Islet of Langerhans (tissue), 1 donor: Measurements from ENCODE around the gene COL5A2.
A peak's percentile ranks its signal among the peaks of the same experiment; 100 is the strongest.

Experiments used
- FAIRE-seq: peaks from one replicate; lab custom pipeline; 2011; peaks lifted over from hg19 to GRCh38; lab: Jason Lieb, UNC

Gene COL5A2

GRCh38 chr2:188986839-188987238 lies 192.7 kb downstream of the COL5A2 start:
- no peak for FAIRE-seq

DNA sequence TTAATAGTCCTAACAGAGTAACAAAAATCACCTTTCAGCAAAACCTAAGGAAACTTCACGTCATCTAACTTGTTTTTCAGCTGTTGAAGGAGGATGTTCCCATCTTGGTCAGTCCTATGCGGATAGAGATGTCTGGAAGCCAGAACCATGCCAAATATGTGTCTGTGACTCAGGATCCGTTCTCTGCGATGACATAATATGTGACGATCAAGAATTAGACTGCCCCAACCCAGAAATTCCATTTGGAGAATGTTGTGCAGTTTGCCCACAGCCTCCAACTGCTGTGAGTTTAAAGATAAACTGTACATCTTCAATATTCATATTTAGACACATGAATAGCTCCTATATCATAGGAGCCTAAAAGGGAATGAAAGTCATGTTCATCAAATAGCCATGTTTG lies 194.9 kb downstream of the COL5A2 start:
- FAIRE-seq, result no peak

DNA sequence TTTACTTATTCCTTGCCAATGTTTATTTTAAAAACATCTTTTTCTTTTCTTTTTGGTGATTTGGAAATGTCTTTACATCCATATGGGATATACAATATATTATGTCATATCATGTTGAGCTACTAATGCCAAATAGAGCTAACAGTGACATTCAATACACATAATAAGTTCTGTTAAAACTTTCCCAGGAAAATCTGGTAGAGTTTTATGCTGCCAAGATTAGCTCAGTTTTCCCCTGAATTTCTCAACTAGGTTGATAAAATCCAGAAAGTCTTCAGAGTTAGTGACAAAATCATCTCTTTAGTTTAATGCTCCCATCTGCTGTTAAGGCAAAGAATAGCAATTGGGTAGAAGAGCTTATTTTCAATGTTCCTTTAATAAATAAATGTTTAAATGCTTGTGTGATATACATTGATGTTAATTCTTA lies 195.5 kb downstream of the COL5A2 start:
- FAIRE-seq, result peak; percentile 13

DNA sequence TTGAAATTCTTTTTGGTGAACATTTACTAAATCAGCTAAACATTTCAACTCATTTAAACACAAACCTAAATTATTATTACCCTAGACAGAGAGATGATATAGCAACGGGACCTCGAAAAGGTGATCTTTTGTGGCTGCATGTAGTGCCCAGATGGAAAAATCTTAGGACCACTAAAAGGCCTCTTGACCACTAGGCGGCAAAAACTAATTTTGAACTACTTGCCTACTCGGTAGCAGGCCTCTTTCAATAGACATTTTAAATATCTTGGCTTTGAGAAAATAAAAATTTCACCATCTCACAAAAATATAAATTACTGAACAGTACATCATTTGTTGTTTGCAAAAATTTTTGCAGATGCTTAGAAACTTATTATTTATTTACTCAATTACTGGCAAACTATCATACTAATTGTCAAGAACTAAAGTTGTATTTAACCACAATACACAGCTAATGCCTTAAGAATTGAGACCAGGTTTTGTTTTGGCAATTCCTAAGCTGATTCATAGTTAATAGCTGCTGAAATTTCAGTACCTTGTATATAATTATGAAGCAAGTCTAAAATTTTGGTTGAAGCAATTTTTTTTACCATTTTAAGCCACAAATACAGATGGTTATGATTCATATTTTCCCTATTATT lies 196.0 kb downstream of the COL5A2 start:
- FAIRE-seq, result peak; percentile 61
